Measurements from ENCODE around the gene SLC35D2. TPM values are rescaled to one million over a fixed set of nuclear protein-coding genes. Genes with fewer than 3 reads are reported as not detected.
"Not testable (repeated sequence)": the region's sequence is repeated elsewhere in the genome, so short reads cannot be mapped to it uniquely, and the experiment has no call there.

Gene SLC35D2
- total RNA-seq, 2 donors from 2014 or later = 9.7 to 14.5 TPM

GRCh38 chr9:96331236-96331947 lies 52.1 kb downstream of the SLC35D2 start:
- H3K4me1 ChIP-seq = no peaks in the 10 kb centered on the region
- no peak for DNase-seq (ENCODE audit: low spot score)
- H3K9me3 ChIP-seq = no peaks in the 10 kb centered on the region
- no peaks in the 10 kb centered on the region for H3K27me3 ChIP-seq
- TF ChIP-seq CTCF (IDR thresholded peaks at IDR 0.05) = no peak
- H3K27ac ChIP-seq = no peak overlapping the region
- H3K36me3 ChIP-seq = no peaks in the 10 kb centered on the region
- H3K4me3 ChIP-seq = no peak overlapping the region

- TF ChIP-seq CTCF (IDR thresholded peaks at IDR 0.05) = peak; percentile 84 to 89
- H3K4me3 ChIP-seq = no peak overlapping the region
- H3K9me3 ChIP-seq = no peaks in the 10 kb centered on the region
- H3K4me1 ChIP-seq = no peaks in the 10 kb centered on the region
- DNase-seq (ENCODE audit: low spot score) = no peak
- no peaks in the 10 kb centered on the region for H3K27me3 ChIP-seq
- peaks cover 9% of the 10 kb centered on the region for H3K36me3 ChIP-seq
- H3K27ac ChIP-seq = no peak overlapping the region
These were observed 55.7 kb downstream of the SLC35D2 start for GRCh38 chr9:96327694-96328352.

GRCh38 chr9:96323169-96323568 lies 60.3 kb downstream of the SLC35D2 start:
- no peaks in the 10 kb centered on the region for H3K27me3 ChIP-seq
- H3K9me3 ChIP-seq = no peaks in the 10 kb centered on the region
- no peak overlapping the region for H3K4me3 ChIP-seq
- no peak overlapping the region for H3K27ac ChIP-seq
- H3K4me1 ChIP-seq = no peaks in the 10 kb centered on the region
- DNase-seq (ENCODE audit: low spot score) = no peak
- peaks cover 14% of the 10 kb centered on the region for H3K36me3 ChIP-seq
- TF ChIP-seq CTCF (IDR thresholded peaks at IDR 0.05) = no peak

- not testable (repeated sequence) for H3K9me3 ChIP-seq; H3K27me3 ChIP-seq; DNase-seq (ENCODE audit: low spot score); H3K4me1 ChIP-seq; H3K4me3 ChIP-seq; H3K27ac ChIP-seq
- peaks cover 14% of the 10 kb centered on the region for H3K36me3 ChIP-seq
These were observed 60.8 kb downstream of the SLC35D2 start for GRCh38 chr9:96322736-96323135.

- not testable (repeated sequence) for H3K27ac ChIP-seq
- peaks cover 14% of the 10 kb centered on the region for H3K36me3 ChIP-seq
These were observed 61.3 kb downstream of the SLC35D2 start for GRCh38 chr9:96322210-96322609.

GRCh38 chr9:96321515-96321914 lies 62.0 kb downstream of the SLC35D2 start:
- TF ChIP-seq CTCF (IDR thresholded peaks at IDR 0.05) = no peak
- no peak overlapping the region for H3K27ac ChIP-seq
- no peak overlapping the region for H3K4me3 ChIP-seq
- DNase-seq (ENCODE audit: low spot score) = no peak
- peaks cover 14% of the 10 kb centered on the region for H3K36me3 ChIP-seq
- no peaks in the 10 kb centered on the region for H3K27me3 ChIP-seq
- H3K9me3 ChIP-seq = no peaks in the 10 kb centered on the region
- H3K4me1 ChIP-seq = no peaks in the 10 kb centered on the region

More at GRCh38 chr9:96322210-96322609, 61.3 kb downstream of the SLC35D2 start:
- H3K27me3 ChIP-seq; H3K4me1 ChIP-seq; DNase-seq (ENCODE audit: low spot score); H3K4me3 ChIP-seq; H3K9me3 ChIP-seq: not testable (repeated sequence)

All from right atrium auricular region (tissue), 2 donors.